Fibroblast of villous mesenchyme (primary cell): ENCODE results near the gene PHF10. TPM values are rescaled to one million over a fixed set of nuclear protein-coding genes. Genes with fewer than 3 reads are reported as not detected.

Experiments used
- DNase-seq: peaks from one replicate; pipeline ENCODE4 v3.0.0-alpha.2; 2010; ENCODE audit warnings: low read depth
- H3K4me3 ChIP-seq: 2 replicates; pipeline ENCODE4 v1.5.1; 2011; ENCODE audit warnings: low read depth, mild to moderate bottlenecking, low read length
- CTCF ChIP-seq: IDR thresholded peaks from 2 replicates; pipeline ENCODE4 v1.5.1; 2012; ENCODE audit warnings: low read depth, mild to moderate bottlenecking, low read length; ENCODE audit not compliant: insufficient read depth
- total RNA-seq: library from RNA; depleted of rRNA; stranded (reverse); fragments of >200 nt; gene quantifications from 2 replicates; pipeline ENCODE4 v1.2.3, GENCODE V29; 2012

PHF10 gene
- total RNA-seq, 1 donor, result 17.7 TPM

- no peak for TF ChIP-seq CTCF
- H3K4me3 ChIP-seq, result no peak overlapping the region
- DNase-seq, result no peak
Measured at GRCh38 chr6:169710009-169710408, 14.3 kb downstream of the PHF10 start.

GRCh38 chr6:169709293-169709692 is 15.0 kb downstream of the PHF10 start:
- no peak for DNase-seq

GRCh38 chr6:169707772-169708171 is 16.5 kb downstream of the PHF10 start:
- no peak for TF ChIP-seq CTCF
- no peak overlapping the region for H3K4me3 ChIP-seq
- DNase-seq, result no peak

More at GRCh38 chr6:169709293-169709692, 15.0 kb downstream of the PHF10 start:
- no peak for TF ChIP-seq CTCF
- no peak overlapping the region for H3K4me3 ChIP-seq

- no peak for TF ChIP-seq CTCF
- peak overlapping the region; percentile 93 for H3K4me3 ChIP-seq
- no peak for DNase-seq
Measured at GRCh38 chr6:169702840-169703246, 21.5 kb downstream of the PHF10 start.

GRCh38 chr6:169701954-169702839 is 22.1 kb downstream of the PHF10 start, which contains the start of the genes C6orf120 and WDR27:
C6orf120 (plus strand) TSS chr6:169702126; CDS start chr6:169702460, 334 bp downstream.
WDR27 (minus strand) TSS chr6:169702029; CDS start chr6:169689005, 13,024 bp downstream.
- DNase-seq, result peak; percentile 97
- no peak for TF ChIP-seq CTCF
- H3K4me3 ChIP-seq, result peak within 1 kb of the TSS; percentile 93

- DNase-seq, result peak; percentile 25
- no peak for TF ChIP-seq CTCF
- peak overlapping the region; percentile 93 for H3K4me3 ChIP-seq
Measured at GRCh38 chr6:169701311-169701953, 22.9 kb downstream of the PHF10 start.
